ENCODE measurements around the gene COL6A2.
"Not testable (repeated sequence)": the region's sequence is repeated elsewhere in the genome, so short reads cannot be mapped to it uniquely, and the experiment has no call there.

COL6A2 gene

GRCh38 chr21:46126309-46127238, 28.7 kb downstream of the COL6A2 start:
- no peak for DNase-seq (ENCODE audit: low read depth)

- no peak for DNase-seq (ENCODE audit: low read depth)
Measured at GRCh38 chr21:46127239-46128105, 29.6 kb downstream of the COL6A2 start.

- no peak for DNase-seq (ENCODE audit: low read depth)
Measured at GRCh38 chr21:46128106-46128932, 30.4 kb downstream of the COL6A2 start.

- no peak for DNase-seq (ENCODE audit: low read depth)
Measured at GRCh38 chr21:46128933-46129571, 31.1 kb downstream of the COL6A2 start.

GRCh38 chr21:46129846-46130651, 32.1 kb downstream of the COL6A2 start:
- no peak for DNase-seq (ENCODE audit: low read depth)

GRCh38 chr21:46130831-46131587, 33.1 kb downstream of the COL6A2 start:
- no peak for DNase-seq (ENCODE audit: low read depth)

- DNase-seq (ENCODE audit: low read depth): no peak
Measured at GRCh38 chr21:46131588-46131837, 33.6 kb downstream of the COL6A2 start.

GRCh38 chr21:46131838-46132651, 34.1 kb downstream of the COL6A2 start:
- DNase-seq (ENCODE audit: low read depth): no peak

- no peak for DNase-seq (ENCODE audit: low read depth)
Measured at GRCh38 chr21:46135782-46136395, 38.0 kb downstream of the COL6A2 start.

GRCh38 chr21:46136739-46137349, 38.9 kb downstream of the COL6A2 start:
- DNase-seq (ENCODE audit: low read depth): no peak

- no peak for DNase-seq (ENCODE audit: low read depth)
Measured at GRCh38 chr21:46137908-46138307, 40.0 kb downstream of the COL6A2 start.

GRCh38 chr21:46138383-46138970, 40.6 kb downstream of the COL6A2 start:
- no peak for DNase-seq (ENCODE audit: low read depth)

- no peak for DNase-seq (ENCODE audit: low read depth)
Measured at GRCh38 chr21:46139686-46140085, 41.8 kb downstream of the COL6A2 start.

- DNase-seq (ENCODE audit: low read depth): not testable (repeated sequence)
Measured at GRCh38 chr21:46140352-46141003, 42.6 kb downstream of the COL6A2 start.

GRCh38 chr21:46141767-46142581, 44.1 kb downstream of the COL6A2 start:
- no peak for DNase-seq (ENCODE audit: low read depth)

Measured in iris pigment epithelial cell (primary cell).